Activated CD8-positive, alpha-beta memory T cell treated with anti-CD3 and anti-CD28 coated beads, Interleukin-2, amount 50 U/mL, for 4 hours (primary cell): Measurements from ENCODE around the gene BRMS1.
A peak's percentile ranks its signal among the peaks of the same experiment; 100 is the strongest.

ENCODE experiments used
- DNase-seq: peaks from one replicate; pipeline ENCODE4 v3.0.0-alpha.2; 2020

Gene BRMS1

DNA sequence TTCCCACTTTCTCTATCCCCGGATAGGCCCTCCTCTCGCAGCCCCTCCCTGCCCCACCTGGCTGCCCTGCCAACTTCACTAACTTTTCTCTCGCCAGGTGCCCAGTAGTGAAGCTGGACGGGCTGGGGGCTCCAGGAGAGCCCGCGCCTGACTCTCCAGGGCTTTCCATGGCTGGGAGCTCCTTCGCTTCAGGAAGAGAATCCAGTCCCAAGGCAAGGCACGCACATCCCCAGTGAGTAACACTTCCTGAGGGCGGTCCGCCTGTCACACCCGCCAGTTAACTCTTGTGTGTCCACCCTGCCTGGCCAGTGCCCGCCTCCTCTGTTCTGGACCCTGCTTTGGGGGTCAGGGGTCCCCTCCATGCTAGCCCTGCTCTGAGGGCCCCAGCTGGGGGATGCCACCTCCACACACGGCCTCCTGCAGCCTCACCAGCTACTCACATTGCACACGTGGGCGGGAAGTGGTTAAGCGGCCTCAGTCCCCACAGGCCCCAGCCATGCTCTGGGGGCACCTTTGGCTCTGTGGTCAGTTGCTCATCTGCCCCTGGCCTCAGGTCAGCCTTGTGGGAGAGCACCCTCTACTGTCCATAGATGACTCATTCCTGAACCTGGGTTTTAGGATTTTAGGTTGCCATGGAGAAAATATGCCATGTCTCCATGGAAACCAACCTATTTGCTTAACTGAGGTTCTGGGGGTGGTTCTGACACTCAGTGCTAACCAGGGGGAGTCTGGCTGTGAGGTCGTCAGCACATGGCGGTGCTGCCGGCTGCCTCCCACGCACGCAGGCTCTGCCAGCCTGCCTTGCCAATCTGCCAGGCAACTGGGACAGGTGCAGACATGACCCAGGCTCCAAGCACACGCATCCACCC is 8.4 kb downstream of the BRMS1 start, which contains the start of gene RIN1:
RIN1 (minus strand) TSS at position 201 of the 869 bp plus-strand sequence; CDS start at position 169, 32 bp downstream.
- peak; percentile 59 for DNase-seq

DNA sequence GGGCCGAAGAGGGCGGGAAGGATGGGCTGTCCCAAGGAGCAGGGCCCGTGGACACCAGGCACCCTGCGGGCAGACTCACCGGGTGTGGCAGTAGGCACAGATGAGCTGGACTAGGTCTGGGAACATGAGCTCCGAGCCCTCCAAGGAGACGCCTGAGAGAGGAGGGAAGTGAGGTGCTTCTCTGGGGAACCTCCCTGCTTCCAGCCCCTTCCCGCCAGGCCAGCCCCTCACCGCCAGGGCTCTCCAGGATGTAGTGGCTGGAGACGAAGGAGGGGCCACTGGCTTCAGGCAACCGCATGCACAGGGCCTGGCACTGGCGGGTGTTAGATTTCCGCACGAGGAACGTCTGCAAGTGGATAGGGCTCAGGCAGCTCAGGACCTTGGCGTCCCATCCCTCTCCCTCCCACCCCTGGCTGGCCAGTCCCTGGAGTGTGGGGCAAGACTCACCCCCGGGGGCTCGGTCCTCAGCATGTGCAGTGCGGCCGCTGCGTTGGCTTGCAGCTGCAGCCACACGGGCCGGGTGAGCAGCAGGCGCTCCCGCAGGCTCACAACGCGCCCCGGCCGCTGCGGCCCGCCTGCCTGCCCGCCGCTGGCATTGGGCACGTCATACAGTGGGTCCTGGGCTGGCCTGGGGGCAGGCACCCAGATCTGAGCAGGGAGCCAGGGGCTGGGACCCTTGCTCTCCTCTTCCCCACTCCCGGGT is 9.2 kb downstream of the BRMS1 start:
- no peak for DNase-seq

DNA sequence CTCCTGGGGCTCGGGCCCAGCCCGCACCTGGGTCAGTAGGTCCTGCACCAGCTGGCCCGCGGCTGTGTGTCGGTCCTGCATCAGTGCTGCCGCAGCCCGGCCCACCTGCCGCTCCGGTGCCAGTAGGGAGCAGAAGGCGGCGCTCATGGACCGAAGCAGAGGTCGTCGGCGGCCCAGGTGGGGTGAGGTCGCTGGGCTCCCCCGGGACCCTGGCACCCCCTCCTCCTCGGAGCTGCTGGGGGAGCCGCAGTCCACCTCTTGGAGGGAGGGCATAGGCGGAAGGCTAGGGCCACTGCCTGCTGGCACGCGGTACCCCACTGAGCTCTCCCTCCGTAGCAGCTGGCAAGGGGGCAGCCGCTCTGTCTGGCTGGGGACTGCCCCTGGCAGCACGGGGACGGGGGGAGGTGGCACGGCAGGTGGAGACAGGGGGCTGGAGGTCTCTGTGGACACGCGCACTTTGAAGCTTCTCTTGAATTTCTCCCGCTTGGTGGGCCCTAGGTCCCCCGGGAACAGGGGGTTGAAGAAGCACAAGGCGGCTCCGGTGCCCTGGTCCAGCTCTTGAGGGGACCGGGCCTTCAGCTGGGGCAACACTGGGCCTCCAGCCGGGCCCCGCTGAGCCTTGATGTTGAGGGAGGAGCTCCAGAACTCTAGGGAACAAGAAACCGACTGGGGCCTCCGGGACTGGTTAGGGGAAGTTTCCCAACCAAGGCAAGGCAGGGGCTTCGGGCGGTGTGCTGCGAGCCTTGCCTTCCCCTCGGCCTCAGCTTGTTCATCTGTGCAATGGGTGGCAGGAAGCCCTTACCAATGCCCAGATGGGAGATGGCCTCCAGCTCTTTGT is 10.1 kb downstream of the BRMS1 start:
- no peak for DNase-seq

DNA sequence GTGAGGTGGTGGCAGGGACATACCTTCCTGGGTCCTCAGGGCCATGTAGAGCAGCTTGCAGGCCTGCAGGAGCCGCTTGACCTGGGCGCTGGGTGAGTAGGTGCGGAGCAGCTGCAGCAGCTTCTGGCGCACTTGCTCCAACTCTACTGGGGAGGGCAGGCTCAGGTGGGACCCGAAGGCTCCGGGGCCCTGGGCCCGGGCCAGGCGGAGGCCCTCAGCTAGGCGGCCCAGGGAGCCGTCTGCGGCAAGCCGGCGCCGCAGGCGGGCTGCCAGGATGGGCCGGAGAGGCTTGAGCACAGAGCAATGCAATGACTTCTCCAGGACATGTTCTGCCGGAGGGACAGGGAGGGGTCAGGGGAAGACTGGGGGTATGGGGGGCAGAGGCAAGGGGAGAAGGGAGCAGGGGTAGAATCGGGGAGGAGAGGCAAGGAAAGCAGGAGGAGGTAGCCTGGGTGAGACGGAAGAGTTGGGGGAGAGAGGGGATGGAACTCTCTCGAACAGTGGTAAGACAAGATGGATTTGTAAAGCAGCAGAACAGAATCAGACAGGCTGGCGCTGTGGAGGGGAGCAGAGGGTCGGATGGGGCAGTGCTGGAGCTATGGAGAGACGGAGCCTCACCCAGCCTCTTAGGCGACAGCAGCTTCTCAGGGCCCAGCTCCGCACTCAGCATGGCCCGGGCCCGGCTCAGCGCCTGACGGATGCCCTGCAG is 10.9 kb downstream of the BRMS1 start:
- no peak for DNase-seq

DNA sequence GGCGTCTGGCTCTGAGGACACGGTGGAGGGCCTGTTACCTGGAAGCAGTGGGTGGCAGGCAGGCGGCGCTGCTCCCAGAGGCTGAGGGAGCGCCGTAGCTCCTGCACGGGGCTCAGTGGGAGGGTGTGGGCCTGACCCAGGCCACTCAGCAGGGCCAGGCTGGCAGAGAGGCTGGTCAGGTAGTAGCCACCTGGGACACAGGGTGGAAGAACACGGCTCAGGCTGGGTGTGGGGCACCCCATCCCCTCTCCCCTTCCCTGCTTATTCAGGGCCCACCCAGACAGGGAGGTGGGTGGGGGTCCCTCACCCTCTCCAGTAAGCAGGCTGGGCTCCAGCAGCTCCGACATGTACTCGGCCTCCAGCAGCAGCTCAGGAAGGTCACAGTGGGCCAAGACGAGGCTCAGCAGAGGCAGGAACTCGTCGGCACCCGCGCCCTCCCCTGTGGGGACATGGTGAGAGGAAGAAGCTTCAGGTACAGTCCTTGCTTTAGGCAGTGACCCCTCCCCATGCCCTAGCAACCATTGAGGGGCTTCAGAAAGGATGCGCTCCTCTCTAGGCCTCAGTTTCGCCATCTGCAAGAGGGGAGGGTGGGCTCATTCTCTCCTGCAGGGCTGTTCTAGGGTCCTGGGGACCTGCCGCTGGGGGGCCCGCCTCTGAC is 11.6 kb downstream of the BRMS1 start:
- no peak for DNase-seq

DNA sequence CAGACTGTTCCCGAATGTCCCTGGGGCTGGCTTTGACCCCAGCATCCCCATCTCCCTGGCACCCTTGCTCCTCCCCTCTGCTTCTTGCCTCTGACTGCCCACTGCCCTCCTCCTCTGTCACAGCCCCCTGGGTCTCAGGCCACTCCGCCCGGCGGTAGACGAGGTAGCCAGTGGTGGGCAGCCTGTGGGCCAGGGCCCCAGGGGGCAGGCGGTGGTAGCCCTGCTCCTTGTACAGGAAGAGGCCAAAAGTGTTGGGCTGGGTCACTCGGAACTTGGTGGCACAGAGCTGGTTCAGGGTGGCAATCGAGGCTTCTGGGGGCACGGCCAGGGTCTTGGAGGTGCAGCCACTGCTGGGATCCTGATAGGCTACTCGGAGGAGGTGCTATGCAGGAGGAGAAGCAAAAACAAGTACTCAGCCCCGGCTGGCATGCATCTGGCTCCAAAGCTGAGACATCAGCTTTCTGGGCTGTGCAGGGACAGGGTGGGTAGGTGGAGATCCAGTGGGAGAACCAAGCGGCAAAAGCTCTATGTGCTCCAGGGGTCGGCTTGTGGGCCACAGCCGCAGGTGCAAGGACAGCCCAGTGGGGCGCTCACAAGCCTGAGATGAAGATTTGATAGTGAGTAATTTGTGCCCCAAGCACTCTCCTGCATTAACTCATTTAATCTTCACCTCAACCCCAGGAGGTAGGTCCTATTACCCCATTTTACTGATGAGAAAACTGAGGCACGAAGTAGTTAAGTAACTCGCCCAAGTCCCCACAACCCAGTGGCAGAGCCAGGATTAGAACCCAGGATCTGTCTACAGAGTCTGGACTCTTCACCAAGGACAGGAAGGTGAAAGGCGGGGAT is 12.3 kb downstream of the BRMS1 start:
- DNase-seq = no peak

DNA sequence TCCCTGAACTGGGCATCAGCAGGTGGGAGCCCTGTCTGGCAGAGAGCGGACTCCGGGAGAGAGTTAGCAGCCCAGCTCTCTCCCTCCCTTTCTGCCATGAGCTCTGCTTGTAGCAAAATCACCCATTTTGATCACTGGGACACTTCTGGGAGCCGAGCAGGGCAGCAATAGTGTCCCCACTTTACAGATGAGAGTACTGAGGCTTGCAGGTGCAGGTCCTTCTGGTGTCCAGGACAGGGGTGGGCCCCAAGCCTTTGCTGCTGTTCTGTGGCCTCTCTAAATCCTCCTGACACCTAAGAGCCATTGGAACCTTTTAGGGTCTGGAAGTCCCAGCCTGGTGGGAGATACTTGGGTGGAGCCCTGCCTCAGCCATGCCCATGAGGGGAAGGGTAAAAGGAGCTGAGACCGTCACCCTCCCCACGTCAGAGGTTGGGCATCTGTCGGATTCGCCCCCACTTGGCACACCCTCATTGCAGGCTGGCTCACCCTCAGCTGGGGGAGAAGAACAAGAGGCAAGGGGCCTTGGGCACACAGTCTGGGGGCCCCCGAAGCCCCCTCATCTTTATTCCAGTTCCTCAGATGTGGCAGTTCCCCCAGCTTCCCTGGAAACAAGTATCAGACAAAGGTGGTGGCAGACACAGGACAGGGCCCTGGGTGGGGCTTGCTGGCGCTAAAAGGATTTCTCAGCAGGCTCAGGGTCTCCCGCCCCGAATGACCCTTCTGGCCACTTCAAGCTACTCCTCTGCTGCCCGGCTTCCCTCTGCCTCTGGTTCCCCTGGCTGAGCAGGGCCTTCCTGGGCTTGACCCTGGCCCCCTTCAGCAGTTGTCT is 13.1 kb downstream of the BRMS1 start:
- DNase-seq = no peak

DNA sequence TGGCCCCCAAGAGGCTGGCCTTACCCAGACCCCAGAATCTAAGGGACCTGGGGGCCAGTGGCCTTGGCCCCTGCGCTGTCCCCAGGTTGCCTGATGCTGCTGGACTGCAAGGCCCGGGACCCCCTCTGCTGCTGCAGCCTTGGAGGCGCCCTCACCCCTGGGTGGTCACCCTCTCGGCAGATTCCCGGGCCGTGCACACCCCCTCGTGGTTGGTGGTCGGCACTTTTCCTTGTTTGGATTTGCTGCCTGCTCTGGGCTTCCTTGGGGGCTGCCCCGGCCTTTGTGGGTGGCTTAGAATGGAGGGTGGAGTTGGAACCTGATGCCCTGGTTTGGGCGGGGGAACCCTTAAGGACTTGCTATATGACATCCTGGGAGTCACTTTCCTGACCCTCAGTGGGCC is 14.0 kb downstream of the BRMS1 start:
- DNase-seq = no peak

DNA sequence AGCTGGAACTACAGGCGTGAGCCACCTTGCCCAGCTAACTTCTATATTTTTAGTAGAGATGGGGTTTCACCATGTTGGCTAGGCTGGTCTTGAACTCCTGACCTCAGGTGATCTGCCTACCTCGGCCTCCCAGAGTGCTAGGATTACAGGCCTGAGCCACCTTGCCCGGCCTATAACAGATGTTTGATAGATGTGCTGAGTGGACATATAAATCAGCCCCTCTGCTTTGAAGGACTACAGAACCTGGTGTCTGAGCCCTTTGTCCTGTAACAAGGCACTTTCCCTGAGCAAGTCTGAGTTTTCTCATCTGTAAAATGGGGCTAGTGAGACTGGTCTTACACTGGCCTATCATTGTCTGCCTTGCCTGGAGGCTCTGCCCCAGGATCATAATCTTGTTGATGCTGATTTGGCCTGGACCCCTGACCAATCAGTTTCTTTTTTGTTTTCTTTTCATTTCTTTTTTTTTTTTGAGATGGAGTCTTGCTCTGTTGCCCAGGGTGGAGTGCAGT is 15.7 kb downstream of the BRMS1 start:
- DNase-seq = no peak

DNA sequence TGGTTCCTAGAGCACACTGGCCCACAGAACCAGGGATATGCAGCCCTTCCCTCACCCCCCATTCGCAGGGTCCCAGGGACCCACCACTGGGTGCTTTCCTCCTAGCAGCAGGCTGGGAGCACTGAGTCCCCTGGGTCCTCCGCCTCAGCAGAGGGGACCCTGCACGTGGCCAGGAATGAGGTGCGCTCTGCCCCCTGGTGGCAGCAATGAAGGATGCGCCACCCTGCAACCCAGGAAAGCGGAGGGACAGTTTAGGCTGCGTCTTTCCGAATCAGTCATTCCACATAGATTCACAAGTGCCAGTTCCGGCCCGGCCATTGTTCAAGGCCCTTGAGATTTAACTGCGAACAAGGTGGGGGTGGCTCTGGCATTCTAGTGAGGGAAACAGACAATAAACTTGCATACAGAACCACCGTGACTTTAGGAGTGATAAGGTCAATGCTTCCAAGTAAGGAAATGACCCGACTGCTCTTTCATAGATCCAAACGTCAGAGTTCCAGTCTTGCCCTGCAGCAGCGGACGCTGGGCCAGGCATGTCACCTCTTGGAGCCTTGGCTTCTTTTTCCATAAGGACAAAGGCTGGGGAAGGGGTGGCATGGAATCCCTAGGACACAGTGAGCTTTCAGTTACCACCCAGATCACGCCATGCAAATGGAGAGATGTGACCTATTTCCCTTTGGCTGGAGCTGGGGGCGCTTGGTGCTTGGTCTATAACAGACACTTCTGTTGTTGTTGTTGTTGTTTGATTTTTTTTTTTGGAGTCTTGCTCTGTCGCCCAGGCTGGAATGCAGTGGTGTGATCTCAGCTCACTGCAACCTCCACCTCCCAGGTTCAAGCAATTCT is 16.4 kb downstream of the BRMS1 start:
- peak; percentile 83 for DNase-seq

DNA sequence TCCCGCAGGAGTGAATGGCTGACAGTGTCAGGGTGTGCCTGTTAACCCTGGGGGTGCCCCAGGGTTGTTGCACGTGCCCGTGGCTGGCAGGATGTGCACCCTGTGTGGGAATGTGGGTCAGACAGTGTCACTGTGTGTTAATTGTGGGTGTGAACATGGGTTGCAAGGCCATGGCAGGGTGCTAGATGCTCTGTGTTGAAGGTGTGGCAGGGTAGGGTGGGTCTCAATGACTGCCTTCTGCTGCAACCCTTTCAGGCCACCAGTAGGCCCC is 16.9 kb downstream of the BRMS1 start:
- no peak for DNase-seq

DNA sequence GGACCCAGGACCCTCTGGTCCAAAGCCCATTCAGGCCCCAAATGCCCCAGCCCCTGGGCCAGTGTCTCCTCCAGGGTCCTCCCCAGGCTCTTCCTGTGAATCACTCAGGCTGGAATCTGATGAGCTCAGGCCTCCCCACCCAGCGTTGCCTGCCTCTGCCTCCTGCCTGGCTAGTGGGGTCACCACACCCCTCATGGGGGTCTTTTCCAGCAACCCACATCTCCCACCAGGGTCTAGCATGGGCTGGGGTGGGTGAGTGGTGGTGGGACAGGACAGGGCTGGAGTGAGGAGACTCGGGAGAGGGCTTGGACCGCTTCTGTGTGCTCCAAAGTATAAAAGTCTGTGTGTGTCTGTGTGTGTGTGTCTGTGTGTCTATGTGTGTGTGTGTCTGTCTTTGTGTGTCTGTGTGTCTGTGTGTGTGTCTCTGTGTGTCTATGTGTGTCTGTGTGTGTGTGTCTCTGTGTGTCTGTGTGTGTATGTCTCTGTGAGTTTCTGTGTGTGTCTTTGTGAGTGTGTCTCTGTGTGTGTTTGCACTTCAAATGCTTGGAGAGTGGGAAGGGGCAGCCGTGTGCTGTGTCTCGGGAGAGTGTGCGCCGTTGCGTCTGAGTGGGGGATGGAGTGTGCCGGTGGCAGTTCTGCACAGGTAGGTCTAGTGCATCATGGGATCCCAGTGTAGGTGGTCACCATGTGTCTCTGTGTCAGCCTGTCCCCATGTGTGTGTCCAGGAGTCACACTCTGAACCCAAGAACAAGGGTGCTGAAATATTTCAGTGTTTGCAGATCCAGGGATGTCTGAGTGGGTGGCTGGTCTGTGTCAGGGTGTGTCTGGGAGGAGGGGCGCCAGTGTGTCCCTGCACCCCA is 17.5 kb downstream of the BRMS1 start:
- DNase-seq = no peak

DNA sequence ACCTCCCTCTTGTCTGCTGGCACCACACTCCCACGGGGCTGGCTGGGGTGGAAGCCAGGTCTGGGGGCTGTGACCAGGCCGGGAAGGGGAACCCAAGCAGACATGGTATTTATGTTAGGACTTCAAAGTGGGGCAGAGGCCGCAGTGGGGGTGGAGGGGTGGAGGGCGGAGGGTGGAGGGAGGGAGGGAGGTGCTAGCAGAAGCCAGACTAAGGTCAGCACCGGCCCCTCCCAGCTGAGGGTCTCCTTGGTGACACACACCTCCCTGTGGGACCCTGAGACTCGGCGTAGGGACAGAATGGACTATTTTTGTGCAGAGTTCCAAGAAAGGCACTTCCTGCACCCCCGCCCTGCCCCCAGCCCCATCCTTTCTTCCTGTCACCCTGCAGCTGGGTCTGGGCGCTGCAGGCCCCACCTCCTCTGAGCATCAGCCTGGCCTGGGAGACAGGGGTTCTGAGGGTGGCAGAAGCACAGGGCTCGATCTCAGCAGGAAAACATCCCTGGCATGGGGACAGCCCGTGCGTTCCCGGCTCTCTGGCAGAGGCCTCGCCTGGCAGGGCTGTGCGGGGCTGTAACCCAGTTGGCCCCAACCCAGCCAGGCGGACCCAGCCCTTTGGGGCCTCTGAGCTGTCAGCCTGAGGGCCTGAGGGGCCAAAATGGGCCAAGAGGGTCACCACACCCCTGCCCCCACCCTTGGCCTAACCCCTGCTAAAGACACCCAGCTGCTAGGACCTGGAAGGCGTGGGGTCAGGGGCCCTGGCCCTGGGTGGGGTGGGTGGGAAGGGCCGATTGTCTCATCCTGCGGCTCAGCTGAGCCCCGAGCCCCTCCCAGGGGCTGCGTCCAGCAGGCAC is 18.4 kb downstream of the BRMS1 start:
- DNase-seq = no peak

DNA sequence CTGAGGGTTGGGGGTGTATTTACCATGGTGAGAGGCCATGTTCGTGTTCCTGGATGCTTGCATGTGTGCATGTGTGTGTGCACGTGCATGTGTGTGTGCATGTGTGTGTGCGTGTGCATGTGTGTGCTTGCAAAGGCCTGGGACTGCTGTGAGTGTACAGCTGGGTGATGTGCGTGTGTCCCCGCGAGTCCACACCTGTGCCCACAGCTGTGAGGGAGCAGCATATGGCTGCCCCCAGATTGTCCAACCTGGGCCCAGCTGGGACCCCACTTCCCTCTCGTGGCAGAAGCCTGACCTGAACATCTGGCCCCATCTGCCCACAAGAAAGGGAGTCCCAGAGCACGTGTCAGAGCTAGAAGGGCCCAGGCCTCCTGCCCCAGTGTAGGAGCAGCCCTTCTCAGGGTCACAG is 19.6 kb downstream of the BRMS1 start:
- DNase-seq = no peak

DNA sequence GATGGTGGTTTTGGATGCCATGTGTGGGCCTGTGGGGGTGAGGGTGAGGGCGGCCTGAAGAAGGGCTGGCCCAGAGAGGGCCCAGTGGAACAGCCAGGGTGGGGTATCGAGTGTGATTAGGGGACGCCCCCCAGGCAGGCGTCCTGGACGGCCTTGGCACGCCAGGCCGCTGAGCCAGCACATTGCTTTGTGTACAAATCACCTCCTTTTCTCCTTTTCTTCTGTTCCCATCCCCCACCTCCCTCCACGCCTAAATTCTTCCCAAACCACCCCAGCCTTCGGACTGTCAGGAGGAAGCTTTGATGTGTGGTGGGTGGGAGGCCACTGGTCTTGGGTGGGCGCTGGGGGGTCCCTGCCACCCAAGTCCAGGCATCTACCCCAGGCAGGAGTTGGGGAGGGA is 20.2 kb downstream of the BRMS1 start:
- DNase-seq = no peak

DNA sequence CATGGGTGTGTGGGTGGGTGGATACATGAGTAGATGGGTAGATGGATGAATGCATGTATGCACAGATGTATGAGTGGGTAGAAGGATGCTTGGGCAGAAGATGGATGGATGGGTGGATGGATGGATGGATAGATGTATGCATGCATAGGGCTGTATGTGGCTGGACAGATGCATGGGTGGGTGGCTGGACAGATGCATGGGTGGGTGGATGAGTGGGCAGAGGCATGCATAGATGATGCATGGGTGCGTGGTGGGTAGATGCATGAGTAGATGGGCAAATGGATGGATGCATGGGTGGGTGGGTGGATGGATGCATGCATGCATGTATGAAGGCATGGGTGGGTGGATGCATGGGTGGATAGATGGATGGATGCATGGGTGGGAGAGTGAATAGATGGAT is 21.2 kb downstream of the BRMS1 start:
- no peak for DNase-seq

DNA sequence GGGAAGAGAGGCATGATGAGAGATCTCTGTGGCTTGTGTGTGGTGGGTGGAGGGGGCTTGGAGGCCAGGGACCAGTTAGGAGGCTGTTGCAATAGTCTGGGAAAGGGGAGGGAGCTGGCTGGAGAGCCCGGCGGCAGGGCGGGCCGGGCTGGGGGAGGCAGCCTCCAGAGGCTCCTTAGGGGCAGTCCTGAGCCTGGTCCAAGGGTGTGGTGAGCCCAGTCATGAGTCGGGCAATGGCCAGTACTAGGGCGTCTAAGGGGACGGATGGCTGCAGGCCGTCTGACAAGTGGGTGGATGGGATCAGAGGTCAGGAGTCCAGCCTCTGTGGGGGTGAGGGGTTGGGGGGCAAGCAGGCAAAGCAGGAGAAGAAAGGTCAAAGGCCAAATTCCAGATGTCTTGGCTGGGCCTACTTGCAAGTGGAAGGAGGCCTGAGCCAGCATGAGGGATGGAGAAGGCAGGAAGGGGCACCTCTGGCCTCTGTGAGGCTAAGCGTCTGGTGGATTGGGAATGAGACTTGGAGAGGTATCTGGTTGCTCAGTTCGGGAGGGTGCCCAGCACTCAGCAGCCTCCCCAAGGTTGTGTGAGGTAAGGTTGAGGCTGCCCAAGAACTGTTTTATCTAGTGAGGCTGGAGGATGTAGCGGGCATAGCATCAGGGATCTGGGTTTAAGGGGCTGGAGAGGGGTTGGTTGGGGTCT is 22.0 kb downstream of the BRMS1 start:
- no peak for DNase-seq
